OCI-LY1 (cell line): ENCODE results near the gene G6PD.

Experiments
- H2AFZ ChIP-seq: fragments of 200-600 bp; sonication (generic), shearing (Covaris generic); 2 replicates; pipeline ENCODE4 v1.6.0; 2014; ENCODE audit warnings: antibody characterized with exemption, mild to moderate bottlenecking, low read length
- H3F3A ChIP-seq: fragments of 200-600 bp; sonication (generic), shearing (Covaris generic); 2 replicates; pipeline ENCODE4 v1.6.0; 2014; ENCODE audit warnings: mild to moderate bottlenecking, antibody characterized with exemption, low read length, moderate library complexity; ENCODE audit not compliant: insufficient read depth
- H3K27ac ChIP-seq: fragments of 200-600 bp; sonication (generic); 2 replicates; pipeline ENCODE4 v1.5.1; 2014; ENCODE audit warnings: low read length, mixed run types, mild to moderate bottlenecking, low read depth; ENCODE audit not compliant: poor library complexity, severe bottlenecking
- H3K27me3 ChIP-seq: fragments of 200-600 bp; sonication (generic); 2 replicates; pipeline ENCODE4 v1.6.0; 2014; ENCODE audit warnings: antibody characterized with exemption, mild to moderate bottlenecking, low read length, moderate library complexity; ENCODE audit not compliant: insufficient read depth
- H3K36me3 ChIP-seq: fragments of 200-600 bp; sonication (generic); 2 replicates; pipeline ENCODE4 v1.6.1; 2014; ENCODE audit warnings: mild to moderate bottlenecking, antibody characterized with exemption, low read length, moderate library complexity, mixed read lengths; ENCODE audit not compliant: insufficient read depth
- H3K4me1 ChIP-seq: fragments of 200-600 bp; sonication (generic); 2 replicates; pipeline ENCODE4 v1.5.1; 2014; ENCODE audit warnings: mild to moderate bottlenecking, low read length, moderate library complexity; ENCODE audit not compliant: insufficient read depth, severe bottlenecking
- H3K4me2 ChIP-seq: fragments of 200-600 bp; sonication (generic), shearing (Covaris generic); 2 replicates; pipeline ENCODE4 v1.6.1; 2014; ENCODE audit warnings: low read length
- H3K4me3 ChIP-seq: fragments of 200-600 bp; sonication (generic); 2 replicates; pipeline ENCODE4 v1.5.1; 2014; ENCODE audit warnings: low read length, low read depth, mild to moderate bottlenecking, mixed read lengths; ENCODE audit not compliant: poor library complexity, severe bottlenecking
- H3K79me2 ChIP-seq: fragments of 200-600 bp; shearing (Covaris generic); 2 replicates; pipeline ENCODE4 v1.6.1; 2016; ENCODE audit warnings: mixed run types, low read length, mixed read lengths; ENCODE audit not compliant: insufficient read depth
- H3K9ac ChIP-seq: fragments of 200-600 bp; sonication (generic), shearing (Covaris generic); 2 replicates; pipeline ENCODE4 v1.6.1; 2014; ENCODE audit warnings: mild to moderate bottlenecking, low read length, mixed read lengths
- H3K9me2 ChIP-seq: fragments of 200-600 bp; sonication (generic), shearing (Covaris generic); 2 replicates; pipeline ENCODE4 v1.6.1; 2014; ENCODE audit warnings: low read depth, mild to moderate bottlenecking, low read length, mixed read lengths
- H3K9me3 ChIP-seq: fragments of 200-600 bp; shearing (Covaris generic); 2 replicates; pipeline ENCODE4 v1.6.1; 2014; ENCODE audit warnings: low read length, mixed read lengths
- H4K20me1 ChIP-seq: fragments of 200-600 bp; sonication (generic), shearing (Covaris generic); 2 replicates; pipeline ENCODE4 v1.6.0; 2016; ENCODE audit warnings: mild to moderate bottlenecking, low read length; ENCODE audit not compliant: insufficient read depth
- CTCF ChIP-seq: fragments of 200-600 bp; sonication (generic), shearing (Covaris generic); IDR thresholded peaks from 2 replicates; pipeline ENCODE4 v1.5.1; 2017; ENCODE audit warnings: mild to moderate bottlenecking, antibody characterized with exemption, low read length, moderate library complexity, mixed read lengths
- EZH2 ChIP-seq: fragments of 200-600 bp; sonication (generic), shearing (Covaris generic); IDR thresholded peaks from 2 replicates; pipeline ENCODE4 v1.8.0; 2017; ENCODE audit warnings: borderline replicate concordance, mixed run types, mild to moderate bottlenecking, antibody characterized with exemption, low read length, moderate library complexity, mixed read lengths

Gene G6PD

GRCh38 chrX:154507673-154508383 lies 38.8 kb downstream of the G6PD start:
- Histone ChIP-seq H3K79me2 (no peaks in the 10 kb centered on the region), H3K9me2 (no peaks in the 10 kb centered on the region), H3K4me2 (no peak overlapping the region), H3K27ac (no peak overlapping the region), H3F3A (no peaks in the 10 kb centered on the region), H4K20me1 (no peaks in the 10 kb centered on the region), H3K36me3 (peaks cover 20% of the 10 kb centered on the region), H2AFZ (no peak overlapping the region), H3K27me3 (no peaks in the 10 kb centered on the region), H3K4me1 (no peaks in the 10 kb centered on the region), H3K9ac (no peak overlapping the region), H3K9me3 (no peaks in the 10 kb centered on the region), H3K4me3 (no peak overlapping the region)
- TF ChIP-seq CTCF (no peak), EZH2 (no peak)

GRCh38 chrX:154506483-154507332 lies 39.9 kb downstream of the G6PD start:
- Histone ChIP-seq H2AFZ (no peak overlapping the region), H3K9ac (no peak overlapping the region), H3F3A (no peaks in the 10 kb centered on the region), H3K36me3 (peaks cover 20% of the 10 kb centered on the region), H4K20me1 (no peaks in the 10 kb centered on the region), H3K4me2 (no peak overlapping the region), H3K4me1 (no peaks in the 10 kb centered on the region), H3K27ac (no peak overlapping the region), H3K27me3 (no peaks in the 10 kb centered on the region), H3K9me3 (no peaks in the 10 kb centered on the region), H3K4me3 (no peak overlapping the region), H3K9me2 (no peaks in the 10 kb centered on the region), H3K79me2 (no peaks in the 10 kb centered on the region)
- TF ChIP-seq EZH2 (no peak), CTCF (no peak)

GRCh38 chrX:154505734-154506133 lies 40.9 kb downstream of the G6PD start:
- Histone ChIP-seq H3K79me2 (no peaks in the 10 kb centered on the region), H3K36me3 (peaks cover 20% of the 10 kb centered on the region), H2AFZ (no peak overlapping the region), H3K9ac (no peak overlapping the region), H3F3A (no peaks in the 10 kb centered on the region), H3K4me2 (no peak overlapping the region), H3K27me3 (no peaks in the 10 kb centered on the region), H3K27ac (no peak overlapping the region), H3K4me3 (no peak overlapping the region), H3K9me3 (no peaks in the 10 kb centered on the region), H3K4me1 (no peaks in the 10 kb centered on the region), H3K9me2 (no peaks in the 10 kb centered on the region), H4K20me1 (no peaks in the 10 kb centered on the region)
- TF ChIP-seq CTCF, result no peak
